GM12878 (cell line): ENCODE data around the gene DAB2IP. TPM values are rescaled to one million over a fixed set of nuclear protein-coding genes. Genes with fewer than 3 reads are reported as not detected.

Experiments
- CBX3 ChIP-seq: fragments of 200-600 bp; sonication (generic); IDR thresholded peaks from 2 replicates; pipeline ENCODE4 v1.6.1; 2016; ENCODE audit warnings: low read depth, borderline replicate concordance
- EP300 ChIP-seq, 2 experiments: fragments of 150-350 bp in 1 of 2; IDR thresholded peaks; 2 replicates each; pipeline ENCODE4 v1.6.1; 2011 to 2012; ENCODE audit warnings: low read depth in 2 of 2, low read length in 2 of 2, borderline replicate concordance in 1 of 2, improper control_type of control experiment in 1 of 2, inconsistent platforms in 1 of 2; ENCODE audit not compliant: control insufficient read depth in 1 of 2
- LARP7 ChIP-seq: fragments of 450-650 bp; IDR thresholded peaks from 2 replicates; pipeline ENCODE4 v1.6.1; 2017; ENCODE audit warnings: mild to moderate bottlenecking
- MYC ChIP-seq: IDR thresholded peaks from 2 replicates; pipeline ENCODE4 v1.6.1; 2011; ENCODE audit warnings: mild to moderate bottlenecking, low read length, moderate library complexity, inconsistent platforms; ENCODE audit not compliant: insufficient read depth, insufficient replicate concordance, insufficient read length, severe bottlenecking
- NBN ChIP-seq: fragments of 450-650 bp; IDR thresholded peaks from 2 replicates; pipeline ENCODE4 v1.6.1; 2016
- NR2C2 ChIP-seq: IDR thresholded peaks from 2 replicates; pipeline ENCODE4 v1.6.1; 2011; ENCODE audit warnings: borderline replicate concordance, low read depth; ENCODE audit not compliant: control insufficient read depth, insufficient read length
- POLR2A ChIP-seq: IDR thresholded peaks from 2 replicates; pipeline ENCODE4 v1.6.1; 2011; ENCODE audit warnings: low read depth, mild to moderate bottlenecking, low read length
- POLR2AphosphoS5 ChIP-seq: IDR thresholded peaks from 2 replicates; pipeline ENCODE4 v1.6.1; 2011; ENCODE audit warnings: mild to moderate bottlenecking, low read length, inconsistent platforms
- RAD21 ChIP-seq: IDR thresholded peaks from 2 replicates; pipeline ENCODE4 v1.6.1; 2011; ENCODE audit warnings: mild to moderate bottlenecking, low read depth, low read length, moderate library complexity; ENCODE audit not compliant: insufficient read depth
- SIX5 ChIP-seq: IDR thresholded peaks from 2 replicates; pipeline ENCODE4 v1.6.1; 2011; ENCODE audit warnings: mild to moderate bottlenecking, low read depth, low read length, moderate library complexity; ENCODE audit not compliant: severe bottlenecking
- SMAD1 ChIP-seq: fragments of 450-650 bp; IDR thresholded peaks from 2 replicates; pipeline ENCODE4 v1.6.1; 2018; ENCODE audit warnings: mild to moderate bottlenecking, low read depth; ENCODE audit not compliant: partially characterized antibody
- SUPT20H ChIP-seq: IDR thresholded peaks from 2 replicates; pipeline ENCODE4 v1.6.1; 2011; ENCODE audit warnings: low read depth, mild to moderate bottlenecking, low read length, moderate library complexity, borderline replicate concordance; ENCODE audit not compliant: control insufficient read depth
- YY1 ChIP-seq: IDR thresholded peaks from 2 replicates; pipeline ENCODE4 v1.6.1; 2011; ENCODE audit warnings: low read depth, mild to moderate bottlenecking, low read length
- ZBED1 ChIP-seq: IDR thresholded peaks from 2 replicates; pipeline ENCODE4 v1.6.1; 2016; ENCODE audit warnings: borderline replicate concordance
- ZNF622 ChIP-seq: fragments of 450-650 bp; IDR thresholded peaks from 2 replicates; pipeline ENCODE4 v1.6.1; 2017; ENCODE audit warnings: mild to moderate bottlenecking, inconsistent platforms
- polyA plus RNA-seq, 11 experiments: library from polyadenylated mRNA; depleted of rRNA in 4 of 11; unstranded in 6 of 11; stranded (reverse) in 5 of 11; fragments of >200 nt; fragmentation: Nextera tagmentation in 4 of 11; fragmentation: Illumina TruSeq in 1 of 11; extraction: Ambion mirVana in 4 of 11; extraction: Trizol in 1 of 11; gene quantifications; 1 replicate in 1 of 11; 2 replicates in 10 of 11; pipeline versions ENCODE4 v1.2.1 to v1.2.3, GENCODE V29; 2011 to 2016; ENCODE audit warnings: inconsistent platforms in 2 of 11, missing spikeins in 2 of 11, low read depth in 1 of 11
- total RNA-seq, 4 experiments: library from RNA; depleted of rRNA in 3 of 4; stranded (reverse); fragments of >200 nt in 3 of 4; fragmentation: Illumina TruSeq in 1 of 4; extraction: Trizol in 1 of 4; gene quantifications; 2 replicates each; pipeline versions ENCODE4 v1.2.1 to v1.2.3, GENCODE V29; 2013 to 2021
- TF ChIP-seq, protein P1 (sequence below): fragments of 450-650 bp; IDR thresholded peaks from 2 replicates; pipeline ENCODE4 v1.6.1; 2017; ENCODE audit warnings: mild to moderate bottlenecking, low read depth, inconsistent platforms; ENCODE audit not compliant: poor library complexity, severe bottlenecking
- TF ChIP-seq, protein P2 (sequence below): IDR thresholded peaks from 2 replicates; pipeline ENCODE4 v1.6.1; 2011; ENCODE audit warnings: mild to moderate bottlenecking, low read depth, low read length, moderate library complexity; ENCODE audit not compliant: insufficient replicate concordance
- TF ChIP-seq, protein P3 (sequence below): fragments of 450-650 bp; IDR thresholded peaks from 2 replicates; pipeline ENCODE4 v1.6.1; 2017; ENCODE audit warnings: mild to moderate bottlenecking, moderate library complexity
- TF ChIP-seq, protein P4 (sequence below): fragments of 450-650 bp; IDR thresholded peaks from 2 replicates; pipeline ENCODE4 v1.6.1; 2017; ENCODE audit warnings: mild to moderate bottlenecking

Gene DAB2IP
- total and polyA plus RNA-seq, 10 of the 15 experiments (the other 5 are each of a cell fraction or from before 2014, with no cell fraction given), result 0.03 to 0.38 (median 0.14) TPM; not detected in 6

DNA sequence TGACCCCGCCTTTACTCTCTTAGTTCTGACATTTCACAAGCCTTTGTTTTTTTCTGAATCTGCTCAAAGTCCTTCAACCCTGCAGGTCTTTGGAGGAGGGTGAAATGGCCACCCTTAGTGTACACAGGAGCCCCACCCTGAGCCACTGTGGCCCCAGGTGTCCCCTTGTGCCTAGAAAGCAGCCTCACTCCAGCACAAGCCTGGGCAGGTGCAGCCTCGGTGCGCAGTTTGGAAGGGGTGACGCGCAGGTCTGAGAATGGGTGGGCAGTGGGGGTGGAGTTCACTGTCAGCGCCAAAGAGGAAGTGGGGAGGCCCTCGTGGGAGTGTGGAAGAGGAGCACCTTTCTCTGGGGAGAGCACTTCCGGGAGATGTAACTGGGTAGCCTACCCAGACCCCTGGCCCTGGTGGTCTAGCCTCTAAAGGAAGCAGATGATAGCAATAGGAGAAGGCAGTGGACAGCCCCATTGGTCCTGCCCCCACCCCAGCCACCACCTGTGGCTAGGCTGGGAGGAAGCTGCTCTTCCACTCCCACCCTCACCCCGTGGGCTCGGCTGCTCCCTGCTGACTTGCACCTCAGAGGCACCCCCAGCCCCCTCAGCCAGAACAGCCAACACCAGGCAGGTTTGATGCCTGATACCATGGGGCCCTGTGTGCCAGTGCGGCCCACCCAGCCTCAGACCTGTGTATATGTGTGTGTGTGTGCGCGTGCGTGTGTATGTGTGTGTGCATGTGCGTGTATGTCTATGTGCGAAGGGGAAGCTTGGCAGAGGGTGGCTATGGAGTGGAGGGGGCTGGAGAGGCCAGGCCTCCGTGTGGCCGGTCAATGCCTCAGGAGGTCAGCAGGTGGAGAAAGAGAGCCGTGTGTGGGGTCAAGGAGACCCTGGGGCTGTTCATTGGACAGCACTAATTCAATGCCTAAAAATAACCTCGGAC lies 16.8 kb upstream of the DAB2IP start (continued):
- TF ChIP-seq, protein P1, sequence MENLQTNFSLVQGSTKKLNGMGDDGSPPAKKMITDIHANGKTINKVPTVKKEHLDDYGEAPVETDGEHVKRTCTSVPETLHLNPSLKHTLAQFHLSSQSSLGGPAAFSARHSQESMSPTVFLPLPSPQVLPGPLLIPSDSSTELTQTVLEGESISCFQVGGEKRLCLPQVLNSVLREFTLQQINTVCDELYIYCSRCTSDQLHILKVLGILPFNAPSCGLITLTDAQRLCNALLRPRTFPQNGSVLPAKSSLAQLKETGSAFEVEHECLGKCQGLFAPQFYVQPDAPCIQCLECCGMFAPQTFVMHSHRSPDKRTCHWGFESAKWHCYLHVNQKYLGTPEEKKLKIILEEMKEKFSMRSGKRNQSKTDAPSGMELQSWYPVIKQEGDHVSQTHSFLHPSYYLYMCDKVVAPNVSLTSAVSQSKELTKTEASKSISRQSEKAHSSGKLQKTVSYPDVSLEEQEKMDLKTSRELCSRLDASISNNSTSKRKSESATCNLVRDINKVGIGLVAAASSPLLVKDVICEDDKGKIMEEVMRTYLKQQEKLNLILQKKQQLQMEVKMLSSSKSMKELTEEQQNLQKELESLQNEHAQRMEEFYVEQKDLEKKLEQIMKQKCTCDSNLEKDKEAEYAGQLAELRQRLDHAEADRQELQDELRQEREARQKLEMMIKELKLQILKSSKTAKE, result no peak
- TF ChIP-seq POLR2AphosphoS5, result no peak
- no peak for TF ChIP-seq CBX3
- TF ChIP-seq, protein P2, sequence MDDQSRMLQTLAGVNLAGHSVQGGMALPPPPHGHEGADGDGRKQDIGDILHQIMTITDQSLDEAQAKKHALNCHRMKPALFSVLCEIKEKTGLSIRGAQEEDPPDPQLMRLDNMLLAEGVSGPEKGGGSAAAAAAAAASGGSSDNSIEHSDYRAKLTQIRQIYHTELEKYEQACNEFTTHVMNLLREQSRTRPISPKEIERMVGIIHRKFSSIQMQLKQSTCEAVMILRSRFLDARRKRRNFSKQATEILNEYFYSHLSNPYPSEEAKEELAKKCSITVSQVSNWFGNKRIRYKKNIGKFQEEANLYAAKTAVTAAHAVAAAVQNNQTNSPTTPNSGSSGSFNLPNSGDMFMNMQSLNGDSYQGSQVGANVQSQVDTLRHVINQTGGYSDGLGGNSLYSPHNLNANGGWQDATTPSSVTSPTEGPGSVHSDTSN, result peak; percentile 48
- peak; percentile 30; the same call in 1 of the 2 replicates for TF ChIP-seq RAD21
- TF ChIP-seq NR2C2, result no peak
- TF ChIP-seq POLR2A, result 0 out of 2 replicates have a peak, but pooled peaks have one; percentile 33
- TF ChIP-seq NBN, result no peak
- TF ChIP-seq MYC, result no peak
- TF ChIP-seq ZBED1, result no peak
- TF ChIP-seq SMAD1, result no peak
- TF ChIP-seq, protein P3, sequence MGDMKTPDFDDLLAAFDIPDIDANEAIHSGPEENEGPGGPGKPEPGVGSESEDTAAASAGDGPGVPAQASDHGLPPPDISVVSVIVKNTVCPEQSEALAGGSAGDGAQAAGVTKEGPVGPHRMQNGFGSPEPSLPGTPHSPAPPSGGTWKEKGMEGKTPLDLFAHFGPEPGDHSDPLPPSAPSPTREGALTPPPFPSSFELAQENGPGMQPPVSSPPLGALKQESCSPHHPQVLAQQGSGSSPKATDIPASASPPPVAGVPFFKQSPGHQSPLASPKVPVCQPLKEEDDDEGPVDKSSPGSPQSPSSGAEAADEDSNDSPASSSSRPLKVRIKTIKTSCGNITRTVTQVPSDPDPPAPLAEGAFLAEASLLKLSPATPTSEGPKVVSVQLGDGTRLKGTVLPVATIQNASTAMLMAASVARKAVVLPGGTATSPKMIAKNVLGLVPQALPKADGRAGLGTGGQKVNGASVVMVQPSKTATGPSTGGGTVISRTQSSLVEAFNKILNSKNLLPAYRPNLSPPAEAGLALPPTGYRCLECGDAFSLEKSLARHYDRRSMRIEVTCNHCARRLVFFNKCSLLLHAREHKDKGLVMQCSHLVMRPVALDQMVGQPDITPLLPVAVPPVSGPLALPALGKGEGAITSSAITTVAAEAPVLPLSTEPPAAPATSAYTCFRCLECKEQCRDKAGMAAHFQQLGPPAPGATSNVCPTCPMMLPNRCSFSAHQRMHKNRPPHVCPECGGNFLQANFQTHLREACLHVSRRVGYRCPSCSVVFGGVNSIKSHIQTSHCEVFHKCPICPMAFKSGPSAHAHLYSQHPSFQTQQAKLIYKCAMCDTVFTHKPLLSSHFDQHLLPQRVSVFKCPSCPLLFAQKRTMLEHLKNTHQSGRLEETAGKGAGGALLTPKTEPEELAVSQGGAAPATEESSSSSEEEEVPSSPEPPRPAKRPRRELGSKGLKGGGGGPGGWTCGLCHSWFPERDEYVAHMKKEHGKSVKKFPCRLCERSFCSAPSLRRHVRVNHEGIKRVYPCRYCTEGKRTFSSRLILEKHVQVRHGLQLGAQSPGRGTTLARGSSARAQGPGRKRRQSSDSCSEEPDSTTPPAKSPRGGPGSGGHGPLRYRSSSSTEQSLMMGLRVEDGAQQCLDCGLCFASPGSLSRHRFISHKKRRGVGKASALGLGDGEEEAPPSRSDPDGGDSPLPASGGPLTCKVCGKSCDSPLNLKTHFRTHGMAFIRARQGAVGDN, result no peak
- no peak for TF ChIP-seq EP300 (IDR thresholded peaks at IDR 0.05; ENCODE audit: borderline replicate concordance in 1 of 2, control insufficient read depth in 1 of 2, low read depth in 2 of 2, low read length in 2 of 2)
- TF ChIP-seq YY1, result no peak
- no peak for TF ChIP-seq ZNF622
- TF ChIP-seq SUPT20H, result no peak
- TF ChIP-seq LARP7, result no peak
- TF ChIP-seq SIX5, result no peak
- TF ChIP-seq, protein P4, sequence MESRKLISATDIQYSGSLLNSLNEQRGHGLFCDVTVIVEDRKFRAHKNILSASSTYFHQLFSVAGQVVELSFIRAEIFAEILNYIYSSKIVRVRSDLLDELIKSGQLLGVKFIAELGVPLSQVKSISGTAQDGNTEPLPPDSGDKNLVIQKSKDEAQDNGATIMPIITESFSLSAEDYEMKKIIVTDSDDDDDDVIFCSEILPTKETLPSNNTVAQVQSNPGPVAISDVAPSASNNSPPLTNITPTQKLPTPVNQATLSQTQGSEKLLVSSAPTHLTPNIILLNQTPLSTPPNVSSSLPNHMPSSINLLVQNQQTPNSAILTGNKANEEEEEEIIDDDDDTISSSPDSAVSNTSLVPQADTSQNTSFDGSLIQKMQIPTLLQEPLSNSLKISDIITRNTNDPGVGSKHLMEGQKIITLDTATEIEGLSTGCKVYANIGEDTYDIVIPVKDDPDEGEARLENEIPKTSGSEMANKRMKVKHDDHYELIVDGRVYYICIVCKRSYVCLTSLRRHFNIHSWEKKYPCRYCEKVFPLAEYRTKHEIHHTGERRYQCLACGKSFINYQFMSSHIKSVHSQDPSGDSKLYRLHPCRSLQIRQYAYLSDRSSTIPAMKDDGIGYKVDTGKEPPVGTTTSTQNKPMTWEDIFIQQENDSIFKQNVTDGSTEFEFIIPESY, result no peak
